A549 treated with RU486 at 1 μM for 4 hours (cell line): Measurements from ENCODE around the gene ACER1. TPM values are rescaled to one million over a fixed set of nuclear protein-coding genes. Genes with fewer than 3 reads are reported as not detected.

Source experiments
- total RNA-seq: library from RNA; stranded (reverse); fragments of 200-300 nt; extraction: Qiagen RNA extraction; gene quantifications from 5 replicates; pipeline ENCODE4 v1.2.3, GENCODE V29; 2022; ENCODE audit warnings: low read depth

The ACER1 gene, protein sequence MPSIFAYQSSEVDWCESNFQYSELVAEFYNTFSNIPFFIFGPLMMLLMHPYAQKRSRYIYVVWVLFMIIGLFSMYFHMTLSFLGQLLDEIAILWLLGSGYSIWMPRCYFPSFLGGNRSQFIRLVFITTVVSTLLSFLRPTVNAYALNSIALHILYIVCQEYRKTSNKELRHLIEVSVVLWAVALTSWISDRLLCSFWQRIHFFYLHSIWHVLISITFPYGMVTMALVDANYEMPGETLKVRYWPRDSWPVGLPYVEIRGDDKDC
- total RNA-seq: not detected in 5 replicates

DNA sequence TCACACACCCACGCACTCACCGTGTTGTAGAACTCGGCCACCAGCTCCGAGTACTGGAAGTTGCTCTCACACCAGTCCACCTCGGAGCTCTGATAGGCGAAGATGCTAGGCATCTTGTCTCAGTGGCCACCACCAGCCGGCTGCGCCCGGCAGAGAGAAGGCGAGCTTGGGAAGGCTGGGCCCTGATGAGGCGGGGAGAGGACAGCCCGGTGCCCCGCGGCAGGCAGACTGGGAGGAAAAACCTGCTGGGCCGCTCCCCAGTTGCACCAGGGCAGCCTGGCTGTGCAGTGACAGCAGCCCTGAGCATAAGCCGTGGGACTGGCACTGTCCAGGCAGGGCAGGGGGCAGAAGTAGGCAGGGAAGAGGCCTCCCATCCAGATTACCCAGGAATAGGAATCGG is at the start of gene ACER1:
Gene ACER1, minus strand, starts transcription at position 174 of the 400 bp plus-strand sequence. Its CDS starts 61 bp downstream, at position 113.

DNA sequence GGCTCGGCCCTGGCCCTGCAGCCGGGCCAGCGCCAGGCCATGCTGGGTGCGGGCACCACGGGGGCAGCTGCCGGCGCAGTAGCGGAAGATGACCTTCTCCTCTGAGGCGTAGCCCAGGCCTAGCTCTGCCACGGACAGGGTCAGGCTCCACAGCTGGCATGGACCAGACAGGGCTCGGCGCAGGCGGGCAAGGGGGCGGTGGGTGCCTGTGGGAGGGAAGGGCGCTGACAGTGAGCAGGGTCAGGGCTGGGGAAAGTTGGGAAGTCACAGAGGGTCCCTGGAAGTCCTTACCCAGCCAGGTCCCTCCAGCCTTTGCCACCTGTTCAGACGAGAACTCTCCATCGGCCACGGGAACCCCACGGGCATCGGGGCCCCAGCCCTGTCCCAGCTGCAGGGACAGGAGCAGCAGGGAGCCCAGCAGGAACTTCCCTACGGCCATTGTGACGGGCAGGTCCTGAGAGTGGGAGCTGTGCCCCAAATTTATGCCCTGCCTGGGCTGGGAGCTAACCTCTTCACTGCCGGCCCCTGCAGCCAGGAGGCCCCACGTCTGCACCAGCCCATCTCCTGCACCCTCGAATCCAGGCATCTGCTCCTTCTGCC is 42.1 kb upstream of the ACER1 start, which contains the start of gene PSPN:
Gene PSPN, minus strand, starts transcription at position 523 of the 600 bp plus-strand sequence. Its CDS starts 84 bp downstream, at position 439.

DNA sequence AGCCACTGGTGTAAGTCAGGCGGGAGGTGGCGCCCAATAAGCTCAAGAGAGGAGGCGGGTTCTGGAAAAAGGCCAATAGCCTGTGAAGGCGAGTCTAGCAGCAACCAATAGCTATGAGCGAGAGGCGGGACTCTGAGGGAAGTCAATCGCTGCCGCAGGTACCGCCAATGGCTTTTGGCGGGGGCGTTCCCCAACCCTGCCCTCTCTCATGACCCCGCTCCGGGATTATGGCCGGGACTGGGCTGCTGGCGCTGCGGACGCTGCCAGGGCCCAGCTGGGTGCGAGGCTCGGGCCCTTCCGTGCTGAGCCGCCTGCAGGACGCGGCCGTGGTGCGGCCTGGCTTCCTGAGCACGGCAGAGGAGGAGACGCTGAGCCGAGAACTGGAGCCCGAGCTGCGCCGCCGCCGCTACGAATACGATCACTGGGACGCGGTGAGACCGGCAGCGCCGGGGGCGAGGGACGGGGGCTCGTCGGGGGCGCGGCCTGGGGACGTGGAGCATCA is 39.2 kb upstream of the ACER1 start, which contains the start of gene ALKBH7:
Gene ALKBH7, plus strand, starts transcription at position 201 of the 502 bp plus-strand sequence. Its CDS starts 27 bp downstream, at position 228.

DNA sequence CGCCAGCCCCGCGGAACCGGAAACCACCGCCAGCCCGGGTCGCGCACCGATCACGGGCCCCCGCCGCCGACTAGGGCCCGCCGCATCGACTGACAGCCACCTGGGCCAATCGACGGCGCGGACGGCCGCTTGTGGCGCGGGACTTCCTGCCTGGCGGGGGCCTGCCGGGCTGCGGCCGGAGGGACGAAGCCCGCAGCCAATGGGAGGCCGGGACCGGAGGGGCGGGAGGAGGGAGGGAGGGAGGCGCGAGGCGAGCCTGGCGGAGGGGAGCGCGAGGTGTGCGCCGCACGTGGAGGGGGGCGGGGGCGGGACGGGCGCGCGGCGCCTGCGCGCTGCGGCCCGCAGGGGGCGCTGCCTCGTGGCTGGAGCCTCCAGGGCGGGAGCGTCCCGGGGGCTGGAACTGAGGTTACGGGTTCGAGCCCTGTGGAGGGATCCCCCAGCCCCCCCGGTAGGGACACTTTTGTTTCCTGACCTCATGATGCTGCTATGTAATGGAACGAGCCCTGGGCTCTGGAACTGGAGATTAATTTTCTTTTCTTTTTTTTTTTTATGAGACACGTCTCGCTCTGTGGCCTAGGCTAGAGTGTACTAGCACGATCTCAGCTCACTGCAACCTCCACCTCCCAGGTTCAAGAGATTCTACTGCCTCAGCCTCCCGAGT is 53.4 kb downstream of the ACER1 start, which contains the start of gene MLLT1:
Gene MLLT1, minus strand, starts transcription at position 45 of the 661 bp plus-strand sequence. CDS start 191 bp downstream, outside the sequence.

Other genes starting within 250 kb of the ACER1 start
- 5.2 to 9.9 TPM (median 7.7 TPM) in 5 replicates for gene RFX2, start 223.1 kb downstream of the ACER1 start, total RNA-seq
- not detected in 5 replicates for gene ACSBG2, start 197.9 kb downstream of the ACER1 start, total RNA-seq
- gene MLLT1, start 53.6 kb downstream of the ACER1 start, total RNA-seq: 16.2 to 20.2 TPM (median 20.0 TPM) in 5 replicates
- gene CLPP, start 27.9 kb upstream of the ACER1 start, total RNA-seq: 45.1 to 87.6 TPM (median 69.7 TPM) in 5 replicates
- 16.0 to 39.2 TPM (median 33.4 TPM) in 5 replicates for gene ALKBH7, start 39.2 kb upstream of the ACER1 start, total RNA-seq
- gene PSPN, start 42.3 kb upstream of the ACER1 start, total RNA-seq: 0.48 to 1.7 TPM (median 0.85 TPM) in 5 replicates
- 57.5 to 64.9 TPM (median 60.3 TPM) in 5 replicates for gene GTF2F1, start 59.6 kb upstream of the ACER1 start, total RNA-seq
- 194 to 229 TPM (median 198 TPM) in 5 replicates for gene KHSRP, start 91.2 kb upstream of the ACER1 start, total RNA-seq
- 0.06 to 0.24 TPM (median 0.16 TPM) in 3 of 5 replicates, not detected in the others for gene SLC25A41, start 100.2 kb upstream of the ACER1 start, total RNA-seq
- 16.1 to 21.5 TPM (median 19.3 TPM) in 5 replicates for gene SLC25A23, start 126.2 kb upstream of the ACER1 start, total RNA-seq
- gene CRB3, start 130.7 kb upstream of the ACER1 start, total RNA-seq: 3.5 to 5.9 TPM (median 5.0 TPM) in 5 replicates
- gene DENND1C, start 148.2 kb upstream of the ACER1 start, total RNA-seq: 0.12 to 0.39 TPM (median 0.30 TPM) in 5 replicates
- 4.9 to 6.8 TPM (median 6.2 TPM) in 5 replicates for gene TUBB4A, start 168.7 kb upstream of the ACER1 start, total RNA-seq
- 4.7 to 8.9 TPM (median 7.0 TPM) in 5 replicates for gene TNFSF9, start 197.4 kb upstream of the ACER1 start, total RNA-seq